H1 (cell line): Measurements from ENCODE around the gene HMGN1. TPM values are rescaled to one million over a fixed set of nuclear protein-coding genes. Genes with fewer than 3 reads are reported as not detected.

ENCODE experiments used
- CTBP2 ChIP-seq: IDR thresholded peaks from 2 replicates; pipeline ENCODE4 v1.7.0; 2011; ENCODE audit warnings: borderline replicate concordance, mild to moderate bottlenecking, moderate library complexity, mixed read lengths, low read length; ENCODE audit not compliant: insufficient read depth, insufficient read length
- JUND ChIP-seq: IDR thresholded peaks from 2 replicates; pipeline ENCODE4 v1.6.1; 2011; ENCODE audit warnings: mild to moderate bottlenecking, improper control_type of control experiment, low read length
- MAFK ChIP-seq: IDR thresholded peaks from 2 replicates; pipeline ENCODE4 v1.6.1; 2012; ENCODE audit warnings: low read depth, mild to moderate bottlenecking, improper control_type of control experiment, low read length
- SAP30 ChIP-seq: fragments of 300-600 bp; sonication (generic); IDR thresholded peaks from 2 replicates; pipeline ENCODE4 v1.7.1; 2012; ENCODE audit warnings: low read length, moderate library complexity, mild to moderate bottlenecking, inconsistent platforms; ENCODE audit not compliant: insufficient read depth, insufficient replicate concordance
- TAF1 ChIP-seq: IDR thresholded peaks from 2 replicates; pipeline ENCODE4 v1.6.1; 2011; ENCODE audit warnings: mild to moderate bottlenecking, low read depth, low read length
- polyA plus RNA-seq, 7 experiments: library from polyadenylated mRNA; depleted of rRNA in 3 of 7; stranded (reverse) in 5 of 7; unstranded in 2 of 7; fragments of >200 nt in 5 of 7; fragments of 200-250 nt in 2 of 7; gene quantifications; 1 replicate in 5 of 7; 2 replicates in 1 of 7; 4 replicates in 1 of 7; pipeline versions ENCODE4 v1.2.1 to v1.2.3, GENCODE V29; 2011 to 2013; ENCODE audit warnings: missing spikeins in 2 of 7, mixed read lengths in 2 of 7
- total RNA-seq: library from RNA; stranded (reverse); fragmentation: NEBNext Ultra II Directional; extraction: Animal tissue kit (Norgen Biotek cat#: 25700); gene quantifications from 2 replicates; pipeline ENCODE4 v1.2.1, GENCODE V29; 2021
- TF ChIP-seq, protein P1 (sequence below): fragments of 300-600 bp; sonication (generic); IDR thresholded peaks from 2 replicates; pipeline ENCODE4 v1.7.1; 2012; ENCODE audit warnings: low read length, moderate library complexity, mild to moderate bottlenecking, inconsistent platforms; ENCODE audit not compliant: insufficient replicate concordance

HMGN1 gene
- total and polyA plus RNA-seq, 2 of the 8 experiments (the other 6 are each of a cell fraction or from before 2014, with no cell fraction given), result 279 to 505 TPM

- TF ChIP-seq, protein P1, sequence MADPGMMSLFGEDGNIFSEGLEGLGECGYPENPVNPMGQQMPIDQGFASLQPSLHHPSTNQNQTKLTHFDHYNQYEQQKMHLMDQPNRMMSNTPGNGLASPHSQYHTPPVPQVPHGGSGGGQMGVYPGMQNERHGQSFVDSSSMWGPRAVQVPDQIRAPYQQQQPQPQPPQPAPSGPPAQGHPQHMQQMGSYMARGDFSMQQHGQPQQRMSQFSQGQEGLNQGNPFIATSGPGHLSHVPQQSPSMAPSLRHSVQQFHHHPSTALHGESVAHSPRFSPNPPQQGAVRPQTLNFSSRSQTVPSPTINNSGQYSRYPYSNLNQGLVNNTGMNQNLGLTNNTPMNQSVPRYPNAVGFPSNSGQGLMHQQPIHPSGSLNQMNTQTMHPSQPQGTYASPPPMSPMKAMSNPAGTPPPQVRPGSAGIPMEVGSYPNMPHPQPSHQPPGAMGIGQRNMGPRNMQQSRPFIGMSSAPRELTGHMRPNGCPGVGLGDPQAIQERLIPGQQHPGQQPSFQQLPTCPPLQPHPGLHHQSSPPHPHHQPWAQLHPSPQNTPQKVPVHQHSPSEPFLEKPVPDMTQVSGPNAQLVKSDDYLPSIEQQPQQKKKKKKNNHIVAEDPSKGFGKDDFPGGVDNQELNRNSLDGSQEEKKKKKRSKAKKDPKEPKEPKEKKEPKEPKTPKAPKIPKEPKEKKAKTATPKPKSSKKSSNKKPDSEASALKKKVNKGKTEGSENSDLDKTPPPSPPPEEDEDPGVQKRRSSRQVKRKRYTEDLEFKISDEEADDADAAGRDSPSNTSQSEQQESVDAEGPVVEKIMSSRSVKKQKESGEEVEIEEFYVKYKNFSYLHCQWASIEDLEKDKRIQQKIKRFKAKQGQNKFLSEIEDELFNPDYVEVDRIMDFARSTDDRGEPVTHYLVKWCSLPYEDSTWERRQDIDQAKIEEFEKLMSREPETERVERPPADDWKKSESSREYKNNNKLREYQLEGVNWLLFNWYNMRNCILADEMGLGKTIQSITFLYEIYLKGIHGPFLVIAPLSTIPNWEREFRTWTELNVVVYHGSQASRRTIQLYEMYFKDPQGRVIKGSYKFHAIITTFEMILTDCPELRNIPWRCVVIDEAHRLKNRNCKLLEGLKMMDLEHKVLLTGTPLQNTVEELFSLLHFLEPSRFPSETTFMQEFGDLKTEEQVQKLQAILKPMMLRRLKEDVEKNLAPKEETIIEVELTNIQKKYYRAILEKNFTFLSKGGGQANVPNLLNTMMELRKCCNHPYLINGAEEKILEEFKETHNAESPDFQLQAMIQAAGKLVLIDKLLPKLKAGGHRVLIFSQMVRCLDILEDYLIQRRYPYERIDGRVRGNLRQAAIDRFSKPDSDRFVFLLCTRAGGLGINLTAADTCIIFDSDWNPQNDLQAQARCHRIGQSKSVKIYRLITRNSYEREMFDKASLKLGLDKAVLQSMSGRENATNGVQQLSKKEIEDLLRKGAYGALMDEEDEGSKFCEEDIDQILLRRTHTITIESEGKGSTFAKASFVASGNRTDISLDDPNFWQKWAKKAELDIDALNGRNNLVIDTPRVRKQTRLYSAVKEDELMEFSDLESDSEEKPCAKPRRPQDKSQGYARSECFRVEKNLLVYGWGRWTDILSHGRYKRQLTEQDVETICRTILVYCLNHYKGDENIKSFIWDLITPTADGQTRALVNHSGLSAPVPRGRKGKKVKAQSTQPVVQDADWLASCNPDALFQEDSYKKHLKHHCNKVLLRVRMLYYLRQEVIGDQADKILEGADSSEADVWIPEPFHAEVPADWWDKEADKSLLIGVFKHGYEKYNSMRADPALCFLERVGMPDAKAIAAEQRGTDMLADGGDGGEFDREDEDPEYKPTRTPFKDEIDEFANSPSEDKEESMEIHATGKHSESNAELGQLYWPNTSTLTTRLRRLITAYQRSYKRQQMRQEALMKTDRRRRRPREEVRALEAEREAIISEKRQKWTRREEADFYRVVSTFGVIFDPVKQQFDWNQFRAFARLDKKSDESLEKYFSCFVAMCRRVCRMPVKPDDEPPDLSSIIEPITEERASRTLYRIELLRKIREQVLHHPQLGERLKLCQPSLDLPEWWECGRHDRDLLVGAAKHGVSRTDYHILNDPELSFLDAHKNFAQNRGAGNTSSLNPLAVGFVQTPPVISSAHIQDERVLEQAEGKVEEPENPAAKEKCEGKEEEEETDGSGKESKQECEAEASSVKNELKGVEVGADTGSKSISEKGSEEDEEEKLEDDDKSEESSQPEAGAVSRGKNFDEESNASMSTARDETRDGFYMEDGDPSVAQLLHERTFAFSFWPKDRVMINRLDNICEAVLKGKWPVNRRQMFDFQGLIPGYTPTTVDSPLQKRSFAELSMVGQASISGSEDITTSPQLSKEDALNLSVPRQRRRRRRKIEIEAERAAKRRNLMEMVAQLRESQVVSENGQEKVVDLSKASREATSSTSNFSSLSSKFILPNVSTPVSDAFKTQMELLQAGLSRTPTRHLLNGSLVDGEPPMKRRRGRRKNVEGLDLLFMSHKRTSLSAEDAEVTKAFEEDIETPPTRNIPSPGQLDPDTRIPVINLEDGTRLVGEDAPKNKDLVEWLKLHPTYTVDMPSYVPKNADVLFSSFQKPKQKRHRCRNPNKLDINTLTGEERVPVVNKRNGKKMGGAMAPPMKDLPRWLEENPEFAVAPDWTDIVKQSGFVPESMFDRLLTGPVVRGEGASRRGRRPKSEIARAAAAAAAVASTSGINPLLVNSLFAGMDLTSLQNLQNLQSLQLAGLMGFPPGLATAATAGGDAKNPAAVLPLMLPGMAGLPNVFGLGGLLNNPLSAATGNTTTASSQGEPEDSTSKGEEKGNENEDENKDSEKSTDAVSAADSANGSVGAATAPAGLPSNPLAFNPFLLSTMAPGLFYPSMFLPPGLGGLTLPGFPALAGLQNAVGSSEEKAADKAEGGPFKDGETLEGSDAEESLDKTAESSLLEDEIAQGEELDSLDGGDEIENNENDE, result no peak
- TF ChIP-seq SAP30, result no peak
- no peak for TF ChIP-seq JUND
- no peak for TF ChIP-seq CTBP2
- TF ChIP-seq TAF1, result no peak; the same call in 1 of the 2 replicates
- no peak for TF ChIP-seq MAFK
- TF ChIP-seq, all 59 proteins: peak for 0
Observed at GRCh38 chr21:39388811-39389155, 39.9 kb upstream of the HMGN1 start (continued).
